AG08395 (cell line): ENCODE results near the gene TBX2.

ENCODE experiments used
- DNase-seq: peaks from one replicate; pipeline ENCODE4 v3.0.0; 2012; ENCODE audit warnings: mixed read lengths, low spot score

The TBX2 gene

GRCh38 chr17:61454381-61455323, 55.0 kb downstream of the TBX2 start:
- no peak for DNase-seq

- DNase-seq, result no peak
Observed at GRCh38 chr17:61455324-61456060, 55.8 kb downstream of the TBX2 start.

GRCh38 chr17:61456061-61456681, 56.5 kb downstream of the TBX2 start:
- no peak for DNase-seq

GRCh38 chr17:61456688-61457225, 57.1 kb downstream of the TBX2 start:
- no peak for DNase-seq

- DNase-seq, result no peak
Observed at GRCh38 chr17:61457226-61457983, 57.8 kb downstream of the TBX2 start.

GRCh38 chr17:61458000-61458399, 58.4 kb downstream of the TBX2 start:
- no peak for DNase-seq

GRCh38 chr17:61458421-61459141, 58.9 kb downstream of the TBX2 start:
- no peak for DNase-seq
